GM12865 (cell line): ENCODE results near the gene ITGA11.

ENCODE experiments used
- DNase-seq: peaks from one replicate; pipeline ENCODE4 v3.0.0; 2010; ENCODE audit warnings: low read depth
- H3K4me3 ChIP-seq: 2 replicates; pipeline ENCODE4 v1.5.1; 2011; ENCODE audit warnings: mild to moderate bottlenecking, low read depth, low read length, control low read depth
- TF ChIP-seq, protein P1 (sequence below): IDR thresholded peaks from 2 replicates; pipeline ENCODE4 v1.5.1; 2011; ENCODE audit warnings: low read length, control low read depth, low read depth, inconsistent platforms; ENCODE audit not compliant: insufficient read depth; ENCODE audit errors: missing control alignments

The ITGA11 gene

DNA sequence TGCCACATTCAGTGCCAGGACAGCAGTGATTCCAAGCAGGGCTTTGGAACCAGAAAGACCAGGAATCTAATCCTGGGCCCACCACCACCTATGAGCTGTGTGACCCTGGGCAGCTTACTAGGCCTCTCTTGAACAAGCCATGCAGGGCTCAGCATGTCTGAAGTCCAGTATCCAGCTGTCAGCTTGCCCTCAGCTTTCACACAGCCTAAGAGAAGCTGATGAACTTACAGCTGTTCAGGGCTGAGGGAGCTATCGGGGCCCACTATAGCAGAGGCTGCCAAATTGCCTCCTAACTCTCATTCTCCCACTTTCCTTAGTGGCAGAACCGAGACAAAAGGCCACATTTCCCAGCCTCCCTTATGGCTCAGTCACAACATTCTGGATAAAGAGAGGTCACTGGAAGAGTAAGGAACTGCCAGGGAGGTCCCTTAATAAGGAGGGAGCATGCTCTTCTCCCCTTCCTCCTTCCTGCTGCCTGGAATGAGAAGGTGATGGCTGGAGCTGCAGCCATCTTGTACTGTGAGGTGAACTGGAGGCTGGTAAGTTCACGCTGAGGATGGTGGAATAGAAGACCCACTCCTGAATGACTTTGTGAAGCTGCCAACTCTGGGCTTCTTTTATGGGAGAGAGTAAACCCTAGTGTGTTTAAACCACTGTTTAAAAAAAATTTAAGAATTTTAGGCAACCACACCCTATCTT, 120.0 kb downstream of the ITGA11 start:
- DNase-seq = no peak
- TF ChIP-seq, protein P1, sequence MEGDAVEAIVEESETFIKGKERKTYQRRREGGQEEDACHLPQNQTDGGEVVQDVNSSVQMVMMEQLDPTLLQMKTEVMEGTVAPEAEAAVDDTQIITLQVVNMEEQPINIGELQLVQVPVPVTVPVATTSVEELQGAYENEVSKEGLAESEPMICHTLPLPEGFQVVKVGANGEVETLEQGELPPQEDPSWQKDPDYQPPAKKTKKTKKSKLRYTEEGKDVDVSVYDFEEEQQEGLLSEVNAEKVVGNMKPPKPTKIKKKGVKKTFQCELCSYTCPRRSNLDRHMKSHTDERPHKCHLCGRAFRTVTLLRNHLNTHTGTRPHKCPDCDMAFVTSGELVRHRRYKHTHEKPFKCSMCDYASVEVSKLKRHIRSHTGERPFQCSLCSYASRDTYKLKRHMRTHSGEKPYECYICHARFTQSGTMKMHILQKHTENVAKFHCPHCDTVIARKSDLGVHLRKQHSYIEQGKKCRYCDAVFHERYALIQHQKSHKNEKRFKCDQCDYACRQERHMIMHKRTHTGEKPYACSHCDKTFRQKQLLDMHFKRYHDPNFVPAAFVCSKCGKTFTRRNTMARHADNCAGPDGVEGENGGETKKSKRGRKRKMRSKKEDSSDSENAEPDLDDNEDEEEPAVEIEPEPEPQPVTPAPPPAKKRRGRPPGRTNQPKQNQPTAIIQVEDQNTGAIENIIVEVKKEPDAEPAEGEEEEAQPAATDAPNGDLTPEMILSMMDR = no peak

DNA sequence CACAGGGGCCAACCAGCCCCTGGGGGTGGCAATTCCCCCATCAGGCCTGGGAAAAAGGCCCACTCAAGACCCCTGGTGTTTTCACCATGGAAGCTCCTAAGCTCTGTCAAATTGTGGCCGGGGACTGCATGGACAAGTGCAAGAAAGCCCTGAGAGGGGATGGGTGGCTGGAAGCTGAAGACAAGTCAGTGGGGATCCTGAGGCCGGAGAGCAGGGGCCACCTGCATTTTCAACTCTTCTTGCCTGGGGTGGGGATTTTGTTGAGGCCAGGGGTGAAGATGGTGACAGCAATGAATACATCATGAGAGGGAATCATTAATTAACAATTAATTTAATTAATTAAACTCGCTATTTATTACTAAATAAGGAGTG, 120.5 kb downstream of the ITGA11 start:
- no peak overlapping the region for H3K4me3 ChIP-seq
- DNase-seq = no peak
- TF ChIP-seq, protein P1 = no peak

More for the DNA sequence above, 120.0 kb downstream of the ITGA11 start:
- H3K4me3 ChIP-seq = no peak overlapping the region

DNA sequence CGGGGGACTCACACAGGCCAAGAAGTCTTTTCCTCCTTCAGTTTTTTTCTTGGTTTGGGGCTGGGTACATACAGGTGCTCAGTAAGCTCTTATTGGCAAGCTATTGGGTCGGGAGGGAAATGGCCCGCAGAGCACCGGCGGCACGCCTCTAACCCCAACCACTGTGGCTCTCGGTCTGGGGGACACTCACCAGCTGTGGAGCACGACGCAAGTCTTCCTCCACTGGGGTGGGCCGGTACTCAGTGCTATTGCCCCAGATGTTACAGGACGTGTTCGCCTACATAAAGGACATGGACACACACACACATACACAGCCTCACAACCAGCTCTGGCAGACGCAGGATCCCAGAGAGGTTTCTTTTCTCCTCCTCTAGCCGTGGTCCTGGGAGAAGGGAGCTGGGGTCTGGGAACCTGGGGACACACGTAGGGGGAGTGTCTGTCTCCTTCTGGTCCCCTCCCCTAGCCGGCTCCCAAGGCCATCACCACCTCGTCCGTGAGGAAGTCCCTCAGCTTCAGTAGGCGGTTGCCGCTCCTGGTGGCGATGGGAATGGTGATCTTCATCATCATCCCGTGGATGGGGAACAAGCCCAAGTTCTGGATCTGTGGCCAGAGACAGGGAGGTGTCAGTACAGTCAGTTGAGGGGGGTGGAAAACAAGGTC, 121.0 kb downstream of the ITGA11 start:
- no peak for DNase-seq
- TF ChIP-seq, protein P1 = no peak
- no peak overlapping the region for H3K4me3 ChIP-seq

DNA sequence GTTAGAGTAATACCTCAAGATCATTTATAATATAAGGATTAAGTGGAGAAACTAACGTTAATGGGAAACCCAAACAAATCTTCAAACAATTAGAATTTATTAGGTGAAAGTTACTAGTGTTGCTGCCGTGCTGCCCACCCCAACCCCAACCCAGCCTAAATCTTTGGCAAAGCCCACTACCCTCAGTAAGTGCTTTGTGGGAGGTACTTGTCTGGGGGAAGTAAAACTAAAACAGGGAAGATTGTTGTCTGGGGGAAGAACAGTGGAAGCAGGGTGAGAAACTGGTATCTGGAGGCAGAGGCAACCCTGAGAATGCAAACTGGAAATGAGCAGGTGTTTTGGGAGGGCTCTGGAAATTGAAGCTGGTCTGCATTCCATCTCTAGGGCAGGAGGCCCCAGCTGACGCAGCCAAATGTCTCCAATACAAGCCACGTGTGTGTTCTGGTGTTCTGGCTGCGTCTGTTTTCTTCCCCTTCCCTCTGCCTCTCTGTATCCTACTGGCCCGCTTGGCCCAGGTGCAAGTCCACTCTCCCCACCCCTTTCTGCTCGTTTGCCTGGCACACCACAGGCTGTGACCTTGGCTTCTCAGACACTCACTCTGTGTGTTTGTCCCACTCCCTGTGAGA, 121.7 kb downstream of the ITGA11 start:
- TF ChIP-seq, protein P1 = no peak
- no peak overlapping the region for H3K4me3 ChIP-seq
- no peak for DNase-seq

DNA sequence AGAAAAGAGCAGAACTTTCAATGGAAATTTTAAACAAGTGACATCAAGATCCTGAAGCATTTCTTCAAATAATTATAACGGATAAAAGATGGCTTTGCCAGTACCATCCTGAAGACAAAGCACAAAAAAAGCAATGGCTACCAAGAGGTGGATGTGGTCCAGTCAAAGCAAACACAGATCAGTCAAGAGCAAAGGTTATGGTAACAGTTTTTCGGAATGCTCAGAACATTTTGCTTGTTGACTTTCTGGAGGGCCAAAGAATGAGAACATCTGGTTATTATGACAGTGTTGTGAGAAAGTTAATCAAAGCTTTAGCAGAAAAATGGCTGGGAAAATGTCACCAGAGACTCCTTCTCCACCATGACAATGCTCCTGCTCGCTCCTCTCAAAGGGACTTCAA, 122.9 kb downstream of the ITGA11 start:
- TF ChIP-seq, protein P1 = no peak
- DNase-seq = no peak

DNA sequence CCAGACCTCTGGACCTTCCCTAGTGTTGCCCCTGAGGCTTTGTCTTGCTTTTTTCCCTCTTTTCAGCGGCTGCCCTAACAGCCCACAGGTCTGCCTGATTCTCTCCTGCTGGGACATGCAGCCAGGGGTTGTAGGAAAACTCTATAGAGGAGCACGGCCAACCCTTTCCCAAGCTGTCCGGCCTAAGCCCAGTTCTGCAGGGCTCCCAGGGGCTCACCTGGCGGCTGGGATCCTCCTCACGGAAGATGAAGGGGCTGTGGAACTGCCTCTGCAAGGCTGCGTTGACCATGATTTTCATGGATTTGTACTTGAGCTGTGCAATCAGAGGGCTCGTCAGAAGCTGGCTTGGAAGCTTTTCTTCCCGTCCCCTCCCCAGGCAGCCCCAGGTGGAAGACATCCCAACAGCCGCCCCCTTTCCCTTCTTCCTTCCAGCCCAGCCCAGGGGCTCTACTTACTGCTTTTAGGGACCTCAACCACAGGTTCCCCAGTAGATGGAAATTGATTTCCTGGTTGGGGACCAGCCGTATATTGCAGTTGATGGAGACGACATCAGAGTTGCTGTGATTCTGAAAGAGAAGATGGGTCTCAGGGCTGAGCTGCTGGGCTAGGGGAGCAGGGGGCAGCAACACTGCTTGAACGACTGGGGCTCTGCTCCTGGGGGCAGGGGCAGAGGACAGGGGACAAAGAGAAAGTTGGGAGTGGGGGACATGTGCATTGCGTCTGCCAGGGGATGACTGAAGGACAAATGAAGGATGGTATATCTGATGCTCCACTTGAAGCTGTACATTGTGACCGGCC, 124.6 kb downstream of the ITGA11 start:
- TF ChIP-seq, protein P1 = no peak
- H3K4me3 ChIP-seq = no peak overlapping the region
- DNase-seq = no peak

More for the DNA sequence above, 122.9 kb downstream of the ITGA11 start:
- H3K4me3 ChIP-seq = no peak overlapping the region
